ENCODE measurements around the gene ST7.

ST7 gene

DNA sequence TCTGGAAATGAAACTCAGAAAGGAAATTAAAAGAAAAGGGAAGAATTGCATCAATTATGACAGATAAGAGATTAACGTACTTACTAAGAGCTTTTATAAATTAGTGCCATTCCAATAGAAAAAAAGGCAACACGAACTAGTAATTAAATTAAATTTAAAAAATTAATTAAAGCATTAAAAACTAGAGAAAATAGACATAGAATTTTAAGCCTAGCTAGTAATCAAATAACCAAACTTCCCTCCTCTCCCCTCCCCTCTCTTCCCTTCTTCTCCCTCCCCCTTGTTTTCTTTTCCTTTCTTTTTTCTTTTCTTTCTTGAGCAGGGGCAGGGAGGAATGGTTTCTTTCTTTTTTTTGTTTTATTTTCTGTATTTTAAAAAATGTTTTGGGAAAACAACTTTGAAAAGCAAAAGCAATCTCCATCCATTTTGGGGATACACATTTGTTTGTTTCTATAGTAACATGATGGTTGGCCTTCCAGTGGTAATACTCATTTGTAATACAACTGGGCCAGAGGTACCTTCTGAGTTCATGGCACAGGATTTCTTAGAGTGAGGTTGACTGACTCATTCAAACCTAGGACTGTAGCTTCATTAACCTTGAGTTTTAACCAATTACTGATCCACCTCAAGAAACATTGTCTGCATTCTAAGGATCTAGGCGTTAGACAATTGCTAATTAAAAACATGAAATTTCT lies 132.6 kb downstream of the ST7 start:
- H3K4me3 ChIP-seq (ENCODE audit: low read depth, low read length): no peak overlapping the region
- TF ChIP-seq, protein P1, sequence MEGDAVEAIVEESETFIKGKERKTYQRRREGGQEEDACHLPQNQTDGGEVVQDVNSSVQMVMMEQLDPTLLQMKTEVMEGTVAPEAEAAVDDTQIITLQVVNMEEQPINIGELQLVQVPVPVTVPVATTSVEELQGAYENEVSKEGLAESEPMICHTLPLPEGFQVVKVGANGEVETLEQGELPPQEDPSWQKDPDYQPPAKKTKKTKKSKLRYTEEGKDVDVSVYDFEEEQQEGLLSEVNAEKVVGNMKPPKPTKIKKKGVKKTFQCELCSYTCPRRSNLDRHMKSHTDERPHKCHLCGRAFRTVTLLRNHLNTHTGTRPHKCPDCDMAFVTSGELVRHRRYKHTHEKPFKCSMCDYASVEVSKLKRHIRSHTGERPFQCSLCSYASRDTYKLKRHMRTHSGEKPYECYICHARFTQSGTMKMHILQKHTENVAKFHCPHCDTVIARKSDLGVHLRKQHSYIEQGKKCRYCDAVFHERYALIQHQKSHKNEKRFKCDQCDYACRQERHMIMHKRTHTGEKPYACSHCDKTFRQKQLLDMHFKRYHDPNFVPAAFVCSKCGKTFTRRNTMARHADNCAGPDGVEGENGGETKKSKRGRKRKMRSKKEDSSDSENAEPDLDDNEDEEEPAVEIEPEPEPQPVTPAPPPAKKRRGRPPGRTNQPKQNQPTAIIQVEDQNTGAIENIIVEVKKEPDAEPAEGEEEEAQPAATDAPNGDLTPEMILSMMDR (IDR thresholded peaks at IDR 0.05; ENCODE audit: borderline replicate concordance, insufficient read depth, low read depth, low read length): no peak

DNA sequence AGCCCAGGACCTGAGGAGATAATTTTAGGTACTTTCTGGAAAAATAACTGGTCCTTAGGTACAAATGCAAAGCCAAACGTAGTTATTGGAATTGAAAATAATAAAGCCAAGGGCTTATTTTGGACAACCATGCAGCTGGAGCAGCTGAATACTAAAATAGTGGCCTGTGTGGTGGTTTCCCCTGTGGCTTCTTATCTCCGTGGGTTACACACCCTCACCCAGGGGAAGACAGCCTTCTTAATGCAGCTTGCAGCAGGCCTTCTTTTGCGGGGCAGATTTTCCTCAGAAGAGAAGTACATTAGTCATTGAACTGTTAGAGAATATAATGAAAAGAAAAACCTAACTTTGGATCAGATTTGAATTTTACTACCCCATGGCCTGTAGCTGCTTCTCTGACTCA lies 133.5 kb downstream of the ST7 start:
- TF ChIP-seq, protein P1 (IDR thresholded peaks at IDR 0.05; ENCODE audit: borderline replicate concordance, insufficient read depth, low read depth, low read length): no peak
- H3K4me3 ChIP-seq (ENCODE audit: low read depth, low read length): no peak overlapping the region

DNA sequence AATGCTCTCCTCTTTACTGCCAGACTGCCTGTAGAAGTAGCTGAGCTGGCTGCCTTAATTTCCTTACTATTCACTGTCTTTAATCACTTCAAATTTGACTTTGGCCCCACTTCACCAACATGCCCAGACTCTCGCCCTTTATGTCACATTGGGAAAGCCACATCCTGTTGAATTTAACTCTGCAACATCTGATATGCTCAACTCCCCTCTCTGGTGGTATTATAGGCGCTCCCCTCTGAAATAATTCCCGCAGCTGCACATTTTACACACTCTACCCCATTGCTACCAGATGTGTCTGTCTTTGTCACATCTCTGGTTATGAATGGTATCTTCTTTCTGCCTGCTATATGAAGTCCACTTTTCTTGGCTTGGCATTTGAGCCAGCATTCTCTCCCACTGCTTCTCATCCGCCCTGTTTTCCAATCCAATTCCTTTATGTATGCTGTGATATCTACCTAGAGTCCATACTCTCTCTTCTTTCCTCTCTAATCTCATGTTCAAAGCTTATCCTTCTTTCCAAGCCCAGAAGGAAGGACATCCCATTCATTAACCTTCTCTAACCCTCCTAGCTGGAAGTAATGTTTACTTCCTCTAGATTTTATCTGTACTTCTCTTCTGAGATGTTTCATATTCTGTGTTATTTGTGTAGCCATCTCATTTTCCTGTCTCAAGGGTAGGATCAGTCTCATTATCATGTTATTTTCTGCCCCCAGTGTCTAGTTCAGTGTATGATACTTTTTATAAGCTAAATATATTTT lies 134.5 kb downstream of the ST7 start:
- no peak overlapping the region for H3K4me3 ChIP-seq (ENCODE audit: low read depth, low read length)
- TF ChIP-seq, protein P1 (IDR thresholded peaks at IDR 0.05; ENCODE audit: borderline replicate concordance, insufficient read depth, low read depth, low read length): no peak

DNA sequence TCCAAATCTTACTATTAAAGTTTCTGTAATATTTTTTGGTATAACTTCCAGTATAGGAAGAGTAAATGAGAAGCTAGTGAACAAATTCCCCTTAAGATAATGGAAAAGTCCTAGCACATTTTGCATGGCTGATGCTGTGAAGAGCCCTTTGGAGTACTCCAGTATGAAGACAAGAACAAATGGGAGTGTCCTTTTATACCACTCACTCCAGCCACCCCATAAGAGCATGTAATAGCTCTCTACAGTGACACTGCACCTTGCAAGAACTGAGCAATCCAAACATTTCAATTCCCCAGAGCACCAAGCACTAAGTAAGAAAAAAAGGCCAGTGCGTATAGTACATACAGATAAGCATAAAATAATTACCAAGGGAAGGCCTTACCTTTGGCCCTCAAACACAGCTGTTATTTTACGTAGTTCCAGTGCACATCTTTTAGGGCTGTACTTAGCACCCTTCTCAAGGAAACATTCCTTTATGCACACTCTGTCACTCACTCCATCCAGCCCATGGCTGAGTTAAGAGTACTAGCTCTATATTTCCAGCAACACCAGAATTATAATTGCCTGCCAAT lies 135.4 kb downstream of the ST7 start:
- H3K4me3 ChIP-seq (ENCODE audit: low read depth, low read length): no peak overlapping the region
- TF ChIP-seq, protein P1 (IDR thresholded peaks at IDR 0.05; ENCODE audit: borderline replicate concordance, insufficient read depth, low read depth, low read length): no peak

DNA sequence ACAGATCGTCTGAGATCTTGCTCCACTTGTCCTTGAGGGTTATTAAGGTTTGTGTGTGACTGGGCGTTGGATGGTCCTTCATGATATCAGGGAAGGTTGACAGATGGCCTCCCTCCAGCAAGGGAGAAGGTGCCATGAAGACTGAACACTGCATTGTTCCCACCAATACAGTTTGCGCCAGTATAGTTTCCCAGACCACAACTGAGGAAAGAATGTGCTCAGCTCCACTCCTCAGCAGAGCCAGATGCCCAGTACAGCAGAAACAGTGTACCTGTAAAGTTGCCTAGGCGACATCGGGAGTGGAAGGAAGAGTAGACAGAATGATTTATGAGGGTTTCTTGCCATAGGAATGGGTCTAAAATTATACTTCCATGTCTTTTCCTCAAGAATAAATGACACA lies 137.5 kb downstream of the ST7 start:
- TF ChIP-seq, protein P1 (IDR thresholded peaks at IDR 0.05; ENCODE audit: borderline replicate concordance, insufficient read depth, low read depth, low read length): no peak
- H3K4me3 ChIP-seq (ENCODE audit: low read depth, low read length): no peak overlapping the region

DNA sequence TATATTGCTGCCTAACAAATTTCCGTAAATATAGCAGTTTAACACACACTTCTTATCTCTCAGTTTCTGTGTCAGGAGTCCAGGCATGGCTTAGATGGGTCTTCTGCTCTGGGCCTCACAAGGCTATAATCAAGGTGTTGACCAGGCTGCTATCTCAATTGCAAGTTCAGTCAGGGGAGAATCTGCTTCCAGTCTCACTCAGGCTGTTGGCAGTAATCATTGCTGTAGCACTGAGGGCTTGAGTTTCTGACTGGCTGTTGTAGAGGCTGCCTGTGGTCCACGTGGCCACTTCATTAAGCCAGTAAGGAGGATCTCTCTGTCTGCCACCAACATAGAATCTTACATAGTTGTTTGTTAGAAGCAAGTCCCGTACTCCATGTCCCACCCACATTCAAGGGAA lies 138.4 kb downstream of the ST7 start:
- no peak overlapping the region for H3K4me3 ChIP-seq (ENCODE audit: low read depth, low read length)
- TF ChIP-seq, protein P1 (IDR thresholded peaks at IDR 0.05; ENCODE audit: borderline replicate concordance, insufficient read depth, low read depth, low read length): no peak
